Measurements from ENCODE around the gene COG5.

DNA sequence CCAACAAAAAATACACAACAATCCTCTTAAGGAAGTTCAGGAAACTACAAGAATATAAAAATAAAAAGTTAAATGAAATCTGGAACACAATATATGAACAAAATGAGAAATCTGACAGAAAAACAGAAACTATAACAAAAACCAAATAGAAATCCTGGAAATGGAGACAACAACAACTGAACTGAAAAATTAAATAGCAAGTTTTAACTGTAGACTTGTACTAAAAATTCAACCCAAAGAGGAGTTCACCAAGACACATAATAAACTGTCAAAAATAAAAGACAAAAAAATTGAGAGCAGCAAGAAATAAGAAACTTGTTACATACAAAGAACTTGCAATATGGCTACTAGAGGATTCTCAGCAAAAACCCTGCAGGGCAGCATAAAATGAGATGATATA is 349.8 kb downstream of the COG5 start:
- TF ChIP-seq, protein P1, sequence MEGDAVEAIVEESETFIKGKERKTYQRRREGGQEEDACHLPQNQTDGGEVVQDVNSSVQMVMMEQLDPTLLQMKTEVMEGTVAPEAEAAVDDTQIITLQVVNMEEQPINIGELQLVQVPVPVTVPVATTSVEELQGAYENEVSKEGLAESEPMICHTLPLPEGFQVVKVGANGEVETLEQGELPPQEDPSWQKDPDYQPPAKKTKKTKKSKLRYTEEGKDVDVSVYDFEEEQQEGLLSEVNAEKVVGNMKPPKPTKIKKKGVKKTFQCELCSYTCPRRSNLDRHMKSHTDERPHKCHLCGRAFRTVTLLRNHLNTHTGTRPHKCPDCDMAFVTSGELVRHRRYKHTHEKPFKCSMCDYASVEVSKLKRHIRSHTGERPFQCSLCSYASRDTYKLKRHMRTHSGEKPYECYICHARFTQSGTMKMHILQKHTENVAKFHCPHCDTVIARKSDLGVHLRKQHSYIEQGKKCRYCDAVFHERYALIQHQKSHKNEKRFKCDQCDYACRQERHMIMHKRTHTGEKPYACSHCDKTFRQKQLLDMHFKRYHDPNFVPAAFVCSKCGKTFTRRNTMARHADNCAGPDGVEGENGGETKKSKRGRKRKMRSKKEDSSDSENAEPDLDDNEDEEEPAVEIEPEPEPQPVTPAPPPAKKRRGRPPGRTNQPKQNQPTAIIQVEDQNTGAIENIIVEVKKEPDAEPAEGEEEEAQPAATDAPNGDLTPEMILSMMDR (IDR thresholded peaks at IDR 0.05), result no peak
- no peak for TF ChIP-seq POLR2A (IDR thresholded peaks at IDR 0.05)

All from adrenal gland (tissue), 5 donors.